GM19238 (cell line): Measurements from ENCODE around the gene SLC35F3.
"Not testable (repeated sequence)": the region's sequence is repeated elsewhere in the genome, so short reads cannot be mapped to it uniquely, and the experiment has no call there.

Source experiments
- DNase-seq: peaks from one replicate; pipeline ENCODE4 v3.0.0; 2011; ENCODE audit warnings: low spot score; ENCODE audit not compliant: insufficient read length

The SLC35F3 gene

DNA sequence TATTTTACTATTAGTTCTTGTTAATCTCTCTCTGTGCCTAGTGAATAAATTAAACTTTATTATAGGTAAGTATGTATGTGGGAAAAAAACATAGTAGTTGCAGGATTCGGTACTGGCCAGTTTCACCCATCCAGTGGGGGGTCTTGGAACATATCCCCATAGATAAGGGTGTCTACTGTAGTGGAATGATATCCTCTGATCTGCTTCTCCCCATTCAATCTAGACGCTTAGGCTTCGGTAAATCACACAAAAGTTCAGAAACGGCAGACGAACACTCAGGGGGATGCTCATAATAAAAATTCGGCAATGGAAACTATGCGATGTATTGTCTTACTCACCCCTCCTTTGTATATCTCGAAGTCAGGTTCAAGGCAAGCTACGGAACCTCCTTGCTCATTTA is 235.9 kb downstream of the SLC35F3 start:
- DNase-seq = no peak

DNA sequence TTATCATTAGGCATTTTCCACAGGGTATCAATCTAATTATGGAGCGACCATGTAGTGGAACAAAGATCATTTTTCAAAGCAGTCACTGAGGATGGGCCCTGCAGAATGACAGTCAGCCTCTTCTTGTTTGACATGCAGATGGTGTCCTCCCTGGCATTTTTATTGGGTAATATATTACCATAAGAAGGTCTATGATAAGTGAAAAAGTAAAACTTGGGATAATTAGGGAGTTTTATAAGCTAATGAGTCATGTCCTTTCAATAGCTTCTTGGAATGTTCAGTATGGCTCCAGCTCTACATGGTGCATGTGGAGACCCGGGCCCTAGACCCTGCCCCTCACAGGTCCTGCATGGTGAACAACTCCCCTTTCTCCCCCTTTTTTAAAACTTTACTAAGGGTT is 236.5 kb downstream of the SLC35F3 start:
- no peak for DNase-seq

DNA sequence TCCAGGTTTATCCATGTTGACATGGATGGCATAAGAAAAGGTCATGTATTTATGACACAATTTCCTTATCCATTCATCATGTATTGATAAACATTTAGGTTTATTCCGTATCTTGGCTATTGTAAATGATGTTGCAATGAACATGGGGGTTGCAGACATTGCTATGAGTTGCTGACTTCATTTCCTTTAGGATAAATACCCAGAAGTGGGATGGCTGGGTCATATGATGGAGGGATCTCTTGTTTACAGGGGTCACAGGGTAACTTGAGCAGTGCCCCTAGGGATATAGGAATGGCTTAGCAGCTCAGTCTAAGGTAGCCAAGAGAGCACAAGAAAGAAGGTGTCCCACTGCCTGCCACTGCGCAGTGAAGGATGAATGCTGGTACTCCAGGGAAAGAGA is 239.2 kb downstream of the SLC35F3 start:
- DNase-seq = no peak

DNA sequence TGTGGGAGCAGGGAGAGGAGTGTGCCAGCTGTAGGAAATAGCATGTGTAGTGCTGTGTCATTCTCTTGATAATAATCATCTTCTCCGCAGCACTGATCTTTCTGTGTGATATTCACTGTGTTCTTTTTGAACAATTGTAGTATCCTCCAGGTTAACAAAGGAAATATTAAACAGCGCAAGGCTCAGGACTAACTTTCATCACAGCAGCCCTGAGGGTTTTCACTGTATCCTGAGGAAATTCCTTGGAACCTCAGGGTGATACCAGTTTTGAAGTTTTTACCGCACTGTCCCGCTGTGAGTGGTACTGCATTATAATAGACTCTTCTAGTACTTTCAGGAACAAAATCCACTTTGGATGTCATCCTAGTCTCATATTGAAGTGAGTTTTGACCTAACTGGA is 240.4 kb downstream of the SLC35F3 start:
- DNase-seq = no peak

DNA sequence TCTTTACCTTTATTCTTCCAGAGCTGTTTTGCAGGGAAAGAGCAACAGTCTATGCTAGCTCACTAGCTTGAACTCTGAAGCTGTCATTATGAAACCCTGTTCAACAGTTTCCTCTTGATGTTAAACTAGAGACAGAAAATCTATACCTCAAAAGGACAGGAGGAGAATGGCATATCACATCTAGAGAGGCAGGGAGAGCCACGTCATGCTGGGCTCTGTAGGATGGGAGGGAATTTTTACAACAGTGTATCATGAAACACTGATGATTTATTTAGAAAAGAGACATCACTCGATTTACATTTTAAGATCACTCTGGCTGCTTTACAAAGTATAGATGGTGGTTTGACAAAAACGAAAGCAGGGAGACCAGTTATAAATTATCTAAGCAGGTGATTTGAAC is 243.9 kb downstream of the SLC35F3 start:
- no peak for DNase-seq

DNA sequence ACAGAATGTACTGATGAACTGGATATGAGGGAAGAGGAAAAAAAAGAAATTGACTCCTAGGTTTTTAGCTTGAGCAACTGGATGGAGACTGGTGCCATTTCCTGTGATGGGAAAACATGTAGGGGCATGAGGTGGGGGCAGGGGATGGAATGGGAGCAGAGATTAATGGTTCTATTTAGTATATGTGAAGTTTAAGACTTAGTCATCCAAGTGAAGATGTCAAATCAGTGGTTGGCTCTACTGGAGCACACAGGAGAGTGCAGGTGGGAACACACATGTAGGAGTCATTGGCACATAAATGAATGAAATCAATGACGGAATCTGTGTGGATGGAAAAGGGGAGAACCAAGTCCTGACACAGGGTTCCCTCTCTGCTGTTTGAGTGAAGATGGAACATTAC is 244.3 kb downstream of the SLC35F3 start:
- DNase-seq = no peak

DNA sequence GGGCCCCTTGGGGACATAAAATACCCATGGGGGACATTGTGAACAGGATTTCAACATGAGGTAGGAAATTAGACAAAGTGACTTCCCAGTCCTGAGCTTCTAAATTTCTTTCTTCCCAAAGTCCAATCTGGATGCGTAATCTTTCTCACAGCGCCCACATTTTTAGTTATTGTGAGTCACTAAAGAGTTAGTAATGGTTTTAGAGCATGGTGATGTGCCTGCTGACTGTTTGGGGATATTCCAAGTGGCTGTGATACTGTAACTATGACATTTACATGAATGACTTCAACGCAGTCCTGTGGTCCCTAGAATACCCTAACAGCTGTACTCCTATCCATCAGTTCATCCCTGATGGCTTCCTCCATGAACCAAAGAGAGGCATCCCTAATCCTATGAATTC is 244.7 kb downstream of the SLC35F3 start:
- no peak for DNase-seq

DNA sequence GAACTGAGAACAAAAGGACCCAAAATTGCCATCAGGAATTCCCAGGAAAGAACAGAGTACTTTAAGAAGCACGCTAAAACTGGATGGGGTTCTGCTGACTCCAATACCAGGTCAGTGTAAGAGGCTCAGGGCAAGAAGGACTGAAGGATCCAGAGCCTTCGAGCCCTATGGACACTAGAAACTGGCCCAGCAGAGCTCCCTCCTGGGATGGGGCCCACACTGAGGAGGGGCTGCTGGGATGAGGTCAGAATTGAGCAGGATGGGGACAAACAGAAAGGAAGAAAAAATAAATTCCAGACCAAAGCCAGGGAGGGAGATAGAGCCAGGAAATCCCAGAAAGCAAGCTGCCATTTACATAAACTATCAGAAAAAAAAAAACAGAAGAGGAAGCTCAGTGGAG is 246.4 kb downstream of the SLC35F3 start:
- DNase-seq = no peak

DNA sequence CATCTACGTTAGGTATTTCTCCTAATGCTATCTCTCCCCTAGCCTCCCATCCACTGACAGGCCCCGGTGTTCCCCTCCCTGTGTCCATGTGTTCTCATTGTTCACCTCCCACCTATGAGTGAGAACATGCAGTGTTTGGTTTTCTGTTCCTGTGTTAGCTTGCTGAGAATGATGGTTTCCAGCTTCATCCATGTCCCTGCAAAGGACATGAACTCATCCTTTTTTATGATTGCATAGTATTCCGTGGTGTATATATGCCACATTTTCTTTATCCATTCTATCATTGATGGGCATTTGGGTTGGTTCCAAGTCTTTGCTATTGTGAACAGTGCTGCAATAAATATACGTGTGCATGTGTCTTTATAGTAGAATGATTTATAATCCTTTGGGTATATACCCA is 247.9 kb downstream of the SLC35F3 start:
- DNase-seq = not testable (repeated sequence)

DNA sequence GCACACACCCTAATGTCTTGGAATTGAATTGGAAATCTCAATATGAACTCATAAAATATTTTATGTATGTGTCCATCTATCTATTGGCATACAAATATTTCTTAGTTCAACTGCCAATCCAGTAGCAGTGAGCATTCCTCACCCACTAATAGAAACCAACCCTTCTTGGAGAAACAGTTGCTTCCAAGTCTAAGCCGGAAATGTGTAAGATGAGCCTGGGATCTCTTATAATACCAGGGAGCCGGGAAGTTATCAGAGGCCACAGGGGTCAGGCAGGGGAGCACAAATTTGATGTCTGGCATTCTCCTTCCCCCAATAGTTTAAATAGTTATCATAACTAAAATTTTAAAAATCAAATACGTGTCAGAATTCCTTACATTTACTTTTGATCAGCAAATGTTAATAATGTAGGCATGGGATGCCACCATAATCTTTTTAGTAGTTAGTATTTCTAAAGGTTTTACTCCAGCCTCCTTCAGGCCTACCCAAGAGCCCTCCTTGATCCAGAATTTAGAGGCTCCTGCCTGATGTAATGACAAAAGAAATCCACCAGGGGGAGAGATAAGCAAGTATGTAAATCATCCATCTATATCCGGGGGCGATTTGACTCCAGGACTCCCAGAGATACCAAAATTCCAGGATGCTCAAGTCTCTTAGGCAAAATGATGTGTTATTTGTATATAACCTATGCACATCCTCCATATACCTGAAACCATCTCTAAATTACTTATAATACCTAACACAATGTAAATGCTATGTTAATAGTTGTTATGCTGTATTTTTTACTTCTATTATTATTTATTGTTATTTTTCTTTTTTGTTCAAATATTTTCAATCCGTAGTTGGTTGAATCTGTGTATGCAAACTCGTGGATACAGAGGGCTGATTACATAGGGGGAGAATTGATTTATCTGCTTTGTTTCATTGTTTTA is 250.1 kb downstream of the SLC35F3 start:
- peak; percentile 15 for DNase-seq

DNA sequence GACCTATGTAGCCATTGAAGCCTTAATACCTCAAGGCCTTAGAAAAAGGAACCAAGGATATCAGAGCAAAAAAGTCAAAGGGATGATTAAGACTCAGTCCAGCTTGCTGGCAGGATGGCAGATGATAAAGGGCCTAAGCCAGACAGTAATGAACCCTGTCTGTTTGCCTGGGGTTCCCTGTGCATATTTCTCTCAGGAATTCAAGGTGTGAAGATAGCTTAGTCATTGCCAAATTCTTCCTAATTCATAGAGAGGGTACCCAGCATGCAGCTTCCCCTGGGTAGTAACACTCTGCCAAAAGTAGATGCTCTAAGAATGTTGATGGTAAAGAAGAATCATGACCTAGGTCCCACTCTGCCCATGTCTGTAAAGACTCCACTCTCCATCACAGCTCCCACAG is 258.2 kb downstream of the SLC35F3 start:
- no peak for DNase-seq

DNA sequence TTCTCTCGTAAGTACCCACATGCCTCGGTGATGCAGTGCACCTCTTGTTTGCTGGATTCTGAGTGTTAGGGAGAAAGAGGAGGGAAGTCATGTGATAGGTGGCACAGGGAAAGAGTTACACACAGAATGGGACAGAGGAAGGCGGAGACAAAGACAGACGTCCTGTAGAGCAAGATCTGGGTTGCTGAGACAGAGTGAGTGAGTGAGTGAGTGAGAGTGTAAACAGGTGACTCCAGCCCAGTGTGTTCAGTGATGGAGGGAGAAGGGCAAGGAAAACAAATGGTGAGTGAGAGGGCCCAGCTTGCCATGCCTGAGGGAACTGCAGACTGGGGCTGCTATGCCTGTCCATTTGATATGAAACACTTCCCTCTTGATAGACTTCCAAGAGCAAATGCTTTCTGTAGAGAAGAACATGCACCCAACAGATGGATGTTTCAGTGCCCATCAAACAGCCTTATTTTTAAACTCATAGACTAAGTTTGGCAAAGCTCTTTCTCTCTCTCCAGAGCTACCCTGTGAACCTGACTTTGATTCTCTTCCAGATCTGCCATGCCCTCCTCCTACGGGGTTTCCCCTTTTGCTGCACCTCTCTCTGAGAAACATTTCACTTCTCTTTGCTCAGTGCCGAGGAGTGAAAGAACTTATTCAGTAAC is 258.9 kb downstream of the SLC35F3 start:
- DNase-seq = no peak

DNA sequence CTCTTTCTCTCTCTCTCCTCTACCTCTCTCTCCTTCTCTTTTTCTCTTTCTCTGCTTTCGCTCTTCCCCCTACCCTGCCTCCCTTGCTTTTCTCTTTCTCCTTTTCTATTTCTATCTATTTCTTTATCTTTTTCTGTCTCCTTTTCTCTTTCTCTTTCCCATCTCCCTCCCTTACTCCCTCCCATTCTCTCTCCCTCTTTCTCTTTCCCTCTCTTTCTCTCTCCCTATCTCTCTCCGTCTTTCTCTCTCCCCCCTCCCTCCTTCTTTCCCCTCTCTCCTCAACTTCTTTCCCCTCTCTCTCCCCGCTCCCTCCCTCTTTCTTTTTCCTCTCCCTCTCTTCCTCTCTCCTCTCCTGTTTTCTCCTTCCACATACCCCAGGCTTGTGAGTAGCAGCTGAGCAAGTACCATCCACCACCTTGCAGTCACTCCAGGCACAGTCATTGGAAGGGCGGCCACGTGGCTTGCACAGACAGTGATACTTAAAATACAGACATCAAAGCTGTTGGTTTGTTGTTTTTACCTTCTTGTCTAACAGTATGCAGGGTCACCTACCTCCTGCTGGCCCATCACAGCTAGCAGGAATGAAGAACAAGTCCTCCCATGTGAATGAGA is 259.7 kb downstream of the SLC35F3 start:
- DNase-seq = no peak

DNA sequence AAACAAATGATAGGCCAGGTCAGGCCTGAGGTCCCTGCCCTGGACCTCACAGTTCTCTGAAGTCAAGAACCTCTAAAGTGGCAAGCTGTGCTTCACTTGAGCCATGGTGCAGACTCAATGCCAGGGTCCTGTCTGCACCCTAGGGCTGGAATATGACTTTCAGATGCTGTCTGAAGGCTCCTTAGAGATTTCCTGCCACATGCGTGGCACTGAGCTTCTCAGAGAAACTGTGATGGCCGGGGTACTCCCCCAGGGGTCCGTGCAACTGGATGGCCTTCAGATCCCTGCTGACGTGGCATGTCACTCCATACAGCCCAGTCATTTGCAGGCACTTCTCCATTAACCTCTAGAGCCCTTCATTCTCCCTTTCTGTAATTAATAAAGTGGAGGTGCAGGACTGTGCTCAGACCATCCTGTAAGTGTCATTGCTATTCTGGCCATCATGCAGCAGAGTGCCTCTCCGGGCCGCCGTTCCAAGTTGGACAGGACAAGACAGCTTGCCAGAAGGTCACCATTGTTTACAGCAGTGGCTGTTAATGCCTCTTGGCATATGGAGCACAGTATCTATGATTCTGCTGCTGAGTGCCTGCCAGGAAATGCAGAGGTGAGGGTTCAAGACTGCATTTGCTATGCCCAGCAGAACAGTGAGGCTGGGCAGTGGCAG is 263.7 kb downstream of the SLC35F3 start:
- DNase-seq = no peak

DNA sequence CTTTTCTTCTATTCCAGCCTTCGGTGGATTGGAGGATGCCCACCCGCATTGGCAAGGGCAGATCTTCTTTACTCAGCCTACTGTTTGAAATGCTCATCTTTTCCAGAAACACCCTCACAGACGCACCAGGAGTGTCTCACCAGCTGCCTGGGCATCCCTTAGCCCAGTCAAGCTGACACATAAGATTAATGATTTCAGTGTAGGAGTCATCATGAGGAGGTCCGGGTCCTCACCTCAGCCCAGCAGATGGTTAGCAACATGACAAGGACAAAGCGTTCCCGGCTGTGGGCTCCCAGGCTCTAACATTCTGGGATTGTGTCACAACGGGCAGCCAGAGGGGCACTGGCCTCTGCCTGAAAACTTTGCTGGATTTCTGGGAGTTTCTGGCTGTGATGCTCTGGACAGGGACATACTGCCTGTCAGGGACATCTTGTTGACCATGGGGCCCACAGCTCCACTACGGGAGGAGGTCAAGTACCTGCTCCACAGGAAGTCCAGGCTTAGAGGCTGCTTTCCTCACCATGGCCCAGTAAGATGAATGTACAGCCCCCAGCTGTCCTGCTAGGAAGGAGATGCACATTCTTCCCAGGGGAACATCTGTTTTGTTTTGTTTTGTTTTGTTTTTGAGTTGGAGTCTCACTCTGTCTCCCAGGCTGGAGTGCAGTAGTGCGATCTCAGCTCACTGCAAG is 264.8 kb downstream of the SLC35F3 start:
- no peak for DNase-seq

DNA sequence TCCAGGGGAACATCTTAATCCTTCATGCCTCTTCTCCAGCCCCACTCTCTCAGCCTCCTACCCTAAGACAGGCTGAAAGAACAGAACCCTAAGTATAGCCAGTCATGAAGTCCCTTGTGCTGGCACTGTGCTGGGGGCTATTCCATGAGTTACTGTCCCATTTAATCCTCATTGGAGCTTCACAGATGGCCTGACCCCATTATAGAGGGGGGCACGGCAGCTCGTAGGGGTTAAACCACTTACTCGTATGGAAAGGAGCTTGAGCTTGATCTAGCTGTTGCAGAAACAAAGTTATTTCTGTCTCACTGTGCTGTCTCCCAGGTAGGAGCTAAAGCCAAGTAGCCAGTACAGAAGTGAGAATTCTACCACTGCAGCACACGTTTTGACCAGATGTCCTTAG is 265.6 kb downstream of the SLC35F3 start:
- DNase-seq = no peak

DNA sequence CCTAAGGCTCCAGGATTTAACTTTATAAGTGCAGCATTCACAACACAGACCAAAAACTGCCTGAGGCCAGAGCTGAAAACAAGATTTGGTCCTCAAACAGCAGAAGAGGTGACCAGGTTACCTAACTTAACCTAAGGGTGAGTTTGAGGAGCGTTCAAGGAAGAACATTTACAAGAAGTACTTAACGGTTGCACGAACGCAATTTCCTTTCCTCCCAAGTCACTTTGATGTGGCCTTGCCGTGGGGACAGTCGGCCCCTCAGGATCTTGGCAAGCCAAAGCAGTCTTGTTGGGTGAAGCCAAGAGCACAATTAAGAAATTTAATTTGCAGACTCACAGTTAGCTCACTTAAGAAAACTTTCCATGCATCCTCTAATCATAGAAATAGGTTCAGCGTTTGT is 266.1 kb downstream of the SLC35F3 start:
- DNase-seq = no peak

DNA sequence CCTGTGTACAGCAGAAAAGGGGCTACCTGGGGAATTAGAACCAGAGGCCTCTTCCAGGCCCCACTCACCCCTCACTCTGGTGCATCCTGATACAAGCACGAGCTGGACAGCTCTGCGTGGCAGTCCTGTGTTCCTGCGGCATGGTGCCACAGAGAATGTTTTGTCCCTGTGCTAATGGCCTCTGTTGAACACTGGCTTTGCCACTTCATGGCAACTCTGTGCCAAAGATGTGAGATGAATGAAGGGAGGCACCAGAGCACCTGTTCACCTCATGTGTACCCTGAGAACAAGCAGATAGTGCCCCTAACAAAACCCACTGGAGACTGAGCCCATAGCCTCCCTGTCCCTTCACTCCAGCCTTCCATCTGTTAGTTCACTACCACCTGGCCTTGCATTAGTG is 269.5 kb downstream of the SLC35F3 start:
- no peak for DNase-seq

DNA sequence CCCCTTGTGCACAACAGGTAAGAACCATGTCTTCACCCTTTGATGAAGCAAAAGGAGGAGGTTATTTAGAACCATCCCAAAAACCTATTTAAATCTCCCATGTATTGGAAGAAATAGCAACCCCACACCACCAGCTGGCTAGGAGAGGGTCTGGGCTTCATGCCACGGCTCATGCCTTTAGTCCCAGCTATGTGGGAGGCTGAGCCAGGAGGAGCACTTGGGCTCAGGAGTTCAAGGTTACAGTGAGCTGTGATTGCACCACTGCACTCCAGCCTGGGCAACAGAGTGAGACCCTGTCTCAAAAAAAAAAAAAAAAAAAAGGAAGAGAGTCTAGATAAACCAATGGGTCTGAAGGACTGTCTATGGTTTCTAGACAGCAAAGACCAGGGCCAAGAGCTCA is 270.9 kb downstream of the SLC35F3 start:
- DNase-seq = no peak

DNA sequence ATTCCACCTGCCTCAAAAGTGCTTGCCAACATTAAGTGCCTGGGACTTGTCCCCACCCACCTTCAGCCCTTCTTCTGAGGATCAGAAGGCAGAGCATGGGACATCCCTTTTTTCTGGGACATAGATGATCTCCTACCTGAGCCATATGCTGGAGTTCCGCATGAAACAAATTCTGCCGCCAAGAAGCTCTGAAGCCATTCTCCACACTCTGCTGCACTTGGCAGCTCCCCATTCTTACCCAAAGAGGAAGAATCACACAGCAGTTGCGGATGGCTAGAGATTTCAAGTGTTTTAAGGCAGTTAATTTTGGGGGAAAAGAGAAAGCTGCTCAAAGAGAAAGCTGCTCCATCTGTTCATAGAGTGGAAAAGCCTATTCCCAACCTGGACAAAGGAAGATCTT is 271.5 kb downstream of the SLC35F3 start:
- DNase-seq = no peak

DNA sequence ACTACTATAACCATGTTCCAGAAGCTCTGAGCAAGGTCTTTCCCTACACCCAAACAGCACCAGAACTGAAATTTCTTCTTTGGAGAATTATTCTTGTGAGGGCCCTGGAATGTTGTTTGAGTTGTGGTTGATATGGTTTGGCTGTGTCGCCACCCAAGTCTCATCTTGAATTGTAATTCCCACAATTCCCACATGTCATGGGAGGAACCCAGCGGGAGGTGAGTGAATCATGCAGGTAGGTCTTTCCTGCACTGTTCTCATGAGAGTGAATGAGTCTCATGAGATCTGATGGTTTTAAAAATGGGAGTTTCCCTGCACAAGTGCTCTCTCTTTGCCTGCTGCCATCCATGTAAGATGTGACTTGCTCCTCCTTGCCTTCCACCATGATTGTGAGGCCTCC is 272.4 kb downstream of the SLC35F3 start:
- not testable (repeated sequence) for DNase-seq
